ENCODE results near the gene PCYOX1L.

DNA sequence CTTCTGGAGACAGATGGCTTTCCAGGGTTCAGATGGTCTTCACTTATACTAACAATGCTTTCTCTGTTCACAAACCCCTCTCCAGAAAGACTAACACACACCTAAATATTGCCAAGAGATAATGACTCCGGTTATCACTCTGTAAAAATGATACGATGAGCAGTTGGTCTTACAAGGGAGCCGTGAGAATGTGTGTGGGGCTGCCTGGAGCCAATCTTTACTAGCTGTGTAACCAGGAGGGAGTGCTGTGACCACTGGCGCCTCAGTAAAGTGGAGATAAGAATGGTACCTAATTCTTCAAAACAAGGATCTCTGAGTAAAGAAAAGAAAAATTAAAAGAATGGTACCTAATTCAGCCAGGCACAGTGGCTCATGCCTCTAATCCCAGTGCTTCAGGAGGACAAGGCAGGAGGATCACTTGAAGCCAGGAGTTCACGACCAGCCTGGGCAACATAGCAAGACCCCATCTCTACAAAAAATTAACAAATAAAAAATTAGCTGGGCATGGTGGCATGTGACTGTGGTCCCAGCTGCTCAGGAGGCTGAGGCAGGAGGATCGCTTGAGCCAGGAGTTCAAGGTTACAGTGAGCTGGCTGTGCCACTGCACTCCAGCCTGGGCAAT, 61.2 kb downstream of the PCYOX1L start:
- TF ChIP-seq, protein P1, sequence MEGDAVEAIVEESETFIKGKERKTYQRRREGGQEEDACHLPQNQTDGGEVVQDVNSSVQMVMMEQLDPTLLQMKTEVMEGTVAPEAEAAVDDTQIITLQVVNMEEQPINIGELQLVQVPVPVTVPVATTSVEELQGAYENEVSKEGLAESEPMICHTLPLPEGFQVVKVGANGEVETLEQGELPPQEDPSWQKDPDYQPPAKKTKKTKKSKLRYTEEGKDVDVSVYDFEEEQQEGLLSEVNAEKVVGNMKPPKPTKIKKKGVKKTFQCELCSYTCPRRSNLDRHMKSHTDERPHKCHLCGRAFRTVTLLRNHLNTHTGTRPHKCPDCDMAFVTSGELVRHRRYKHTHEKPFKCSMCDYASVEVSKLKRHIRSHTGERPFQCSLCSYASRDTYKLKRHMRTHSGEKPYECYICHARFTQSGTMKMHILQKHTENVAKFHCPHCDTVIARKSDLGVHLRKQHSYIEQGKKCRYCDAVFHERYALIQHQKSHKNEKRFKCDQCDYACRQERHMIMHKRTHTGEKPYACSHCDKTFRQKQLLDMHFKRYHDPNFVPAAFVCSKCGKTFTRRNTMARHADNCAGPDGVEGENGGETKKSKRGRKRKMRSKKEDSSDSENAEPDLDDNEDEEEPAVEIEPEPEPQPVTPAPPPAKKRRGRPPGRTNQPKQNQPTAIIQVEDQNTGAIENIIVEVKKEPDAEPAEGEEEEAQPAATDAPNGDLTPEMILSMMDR (IDR thresholded peaks at IDR 0.05): no peak
- no peak for TF ChIP-seq MYC (IDR thresholded peaks at IDR 0.05; ENCODE audit: borderline replicate concordance, low read length)
- no peak for TF ChIP-seq RFX5 (IDR thresholded peaks at IDR 0.05)
- TF ChIP-seq, protein P2, sequence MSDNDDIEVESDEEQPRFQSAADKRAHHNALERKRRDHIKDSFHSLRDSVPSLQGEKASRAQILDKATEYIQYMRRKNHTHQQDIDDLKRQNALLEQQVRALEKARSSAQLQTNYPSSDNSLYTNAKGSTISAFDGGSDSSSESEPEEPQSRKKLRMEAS (IDR thresholded peaks at IDR 0.05): no peak
